HG03196 (cell line): Measurements from ENCODE around the gene GPC4.

Experiments
- ATAC-seq: cut with Tn5 transposase; IDR thresholded peaks from one replicate; pipeline ENCODE4 v1.9.1; 2021; ENCODE audit not compliant: unreplicated experiment

The GPC4 gene

GRCh38 chrX:133415276-133416105, at the start of gene GPC4:
Gene GPC4, minus strand, starts transcription at chrX:133415489. Its CDS starts 524 bp downstream, at chrX:133414965.
- ATAC-seq: no peak

GRCh38 chrX:133461231-133461630, 45.9 kb upstream of the GPC4 start:
- no peak for ATAC-seq

GRCh38 chrX:133454924-133455323, 39.6 kb upstream of the GPC4 start:
- no peak for ATAC-seq

GRCh38 chrX:133454491-133454914, 39.2 kb upstream of the GPC4 start:
- ATAC-seq: no peak

- no peak for ATAC-seq
Observed at GRCh38 chrX:133448512-133449076, 33.3 kb upstream of the GPC4 start.

GRCh38 chrX:133444952-133445831, 29.9 kb upstream of the GPC4 start:
- no peak for ATAC-seq

DNA sequence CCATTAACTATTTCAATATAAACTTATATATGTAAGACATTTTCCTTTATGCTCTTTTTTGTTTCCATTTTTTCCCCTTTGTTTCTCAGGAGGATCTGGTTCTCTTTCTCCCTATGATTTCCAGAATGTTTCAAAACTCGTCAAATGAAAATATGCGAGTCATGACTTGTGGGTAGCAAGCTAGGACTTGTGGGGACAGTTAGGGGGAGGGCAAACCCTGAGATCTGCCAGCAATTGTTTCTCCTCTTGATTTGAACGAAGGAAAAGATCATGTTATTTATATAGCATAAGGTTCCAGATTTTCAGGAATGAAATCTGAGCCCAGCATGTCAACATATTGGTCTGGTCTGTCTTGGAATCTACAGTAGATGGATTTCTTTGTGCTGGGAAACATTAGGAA, 28.9 kb upstream of the GPC4 start:
- ATAC-seq: no peak

- ATAC-seq: no peak
Observed at GRCh38 chrX:133440797-133441163, 25.5 kb upstream of the GPC4 start.

DNA sequence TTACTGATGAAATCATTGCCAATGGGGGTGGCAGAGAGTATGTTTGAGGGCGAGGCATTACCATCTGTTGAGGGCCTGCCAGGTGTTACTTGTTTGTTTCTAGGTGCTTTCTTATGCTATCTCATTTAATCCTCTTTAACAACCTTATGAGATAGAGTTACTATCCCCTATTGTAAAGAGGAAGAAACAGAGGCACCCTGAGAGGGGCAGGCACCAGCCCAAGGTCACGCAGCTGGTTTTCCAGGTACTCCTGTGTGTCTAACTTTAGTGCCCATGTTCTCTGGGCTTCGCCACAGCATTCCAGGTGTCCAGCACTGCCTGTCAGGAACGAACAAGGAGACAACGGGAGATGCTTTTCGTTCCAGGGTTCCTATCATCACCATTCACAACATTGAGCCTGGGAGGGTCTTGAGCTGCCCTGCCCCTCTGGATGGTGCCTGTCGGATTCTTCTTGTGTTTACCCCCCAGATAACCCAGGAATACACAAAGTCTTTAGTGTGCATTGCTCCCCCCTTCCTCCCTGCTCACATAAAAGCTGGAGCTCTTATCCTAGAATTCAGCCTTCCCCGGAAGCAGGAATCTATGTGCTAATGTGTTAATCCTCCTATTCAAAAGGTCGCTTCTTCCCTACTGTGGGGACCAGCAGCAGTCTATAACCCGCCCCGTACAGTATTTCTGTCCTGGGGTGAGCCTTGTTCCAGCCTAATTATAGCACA, 24.9 kb upstream of the GPC4 start:
- ATAC-seq: no peak

DNA sequence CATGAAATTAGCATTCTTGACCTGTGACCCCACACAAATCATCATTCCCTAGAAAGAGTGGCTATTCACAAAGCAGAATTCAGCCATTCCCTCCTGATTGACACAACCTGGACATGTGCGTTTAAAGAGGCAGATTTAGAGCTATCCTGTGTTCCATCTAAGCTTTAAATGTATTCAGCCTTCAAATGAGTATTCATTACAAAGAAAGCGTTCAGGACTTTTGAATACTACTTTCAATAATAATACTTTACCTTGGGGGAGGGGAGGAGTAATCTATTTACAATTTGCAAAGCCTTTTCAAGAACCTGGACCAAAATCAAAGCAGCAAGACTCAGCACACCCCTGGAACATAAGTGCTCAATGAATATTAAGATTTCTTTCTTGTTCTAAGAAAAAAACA, 22.5 kb upstream of the GPC4 start:
- no peak for ATAC-seq

- no peak for ATAC-seq
Observed at GRCh38 chrX:133437356-133437755, 22.1 kb upstream of the GPC4 start.

DNA sequence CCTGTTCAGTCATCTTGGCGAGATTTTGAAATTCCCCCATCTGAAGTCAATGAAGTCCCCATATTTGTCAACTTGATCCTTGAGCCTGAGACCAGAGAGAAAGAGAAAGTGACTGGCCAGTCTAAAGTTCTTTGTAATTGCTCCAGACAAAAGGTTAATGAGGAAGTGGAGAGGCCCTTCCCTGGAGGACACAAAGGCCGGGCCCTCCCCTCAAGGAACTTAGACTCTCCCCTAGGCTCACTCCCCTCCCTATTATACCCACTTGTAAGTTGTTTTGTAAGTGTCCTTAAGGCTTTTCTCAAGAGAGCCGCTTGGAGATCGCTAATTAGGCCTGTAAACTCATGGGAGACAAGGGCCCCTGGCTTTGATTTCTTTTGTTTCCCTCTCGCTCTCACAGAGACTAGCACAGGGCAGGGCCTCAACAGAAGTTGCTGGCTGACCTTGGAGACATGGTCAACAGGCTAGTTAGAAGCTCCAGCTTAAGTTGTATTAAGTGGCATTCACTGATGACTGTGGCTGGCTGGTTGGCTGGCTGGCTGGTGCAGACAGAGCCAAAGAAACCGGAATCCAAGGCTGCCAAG, 20.3 kb upstream of the GPC4 start:
- ATAC-seq: no peak

- ATAC-seq: no peak
Observed at GRCh38 chrX:133434197-133434820, 19.0 kb upstream of the GPC4 start.

GRCh38 chrX:133419911-133420310, 4.6 kb upstream of the GPC4 start:
- ATAC-seq: no peak

DNA sequence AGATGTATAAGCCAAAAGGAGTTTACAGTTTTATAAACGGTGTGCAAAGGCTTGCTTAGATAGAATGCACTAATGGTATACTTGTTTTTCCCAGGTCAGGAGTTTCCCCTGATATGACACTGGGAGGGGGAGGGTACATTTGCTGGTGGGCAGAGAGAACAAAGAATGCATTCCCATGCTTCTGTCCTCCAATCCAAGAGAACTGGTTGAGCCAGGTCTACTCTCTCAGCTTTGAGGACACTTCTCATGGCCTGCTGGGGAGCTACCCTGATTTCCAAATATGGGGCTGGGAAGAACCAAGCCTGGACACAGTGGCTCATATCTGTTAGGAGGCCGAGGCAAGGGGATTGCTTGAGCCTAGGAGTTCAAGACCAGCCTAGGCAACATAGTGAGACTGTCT, 3.3 kb upstream of the GPC4 start:
- no peak for ATAC-seq

DNA sequence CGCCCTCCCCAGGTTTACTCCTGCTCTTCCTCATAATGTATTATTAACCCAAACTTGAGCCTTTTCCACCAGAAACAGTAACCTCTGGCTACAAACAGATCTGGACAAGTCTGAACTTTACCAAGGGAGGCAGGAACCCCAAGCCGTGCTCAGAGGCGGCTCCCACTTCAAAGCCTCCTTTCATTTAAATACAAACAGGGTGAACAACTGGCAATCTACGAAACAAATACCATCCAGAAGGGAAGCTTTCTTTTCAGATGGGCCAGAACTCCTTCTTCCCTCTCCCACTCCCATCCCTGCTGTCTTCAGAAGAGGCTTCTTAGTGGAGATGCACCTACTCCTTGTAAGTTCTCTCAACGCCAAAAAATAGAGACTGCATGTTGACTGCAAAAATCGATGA, 2.1 kb upstream of the GPC4 start:
- ATAC-seq: no peak

DNA sequence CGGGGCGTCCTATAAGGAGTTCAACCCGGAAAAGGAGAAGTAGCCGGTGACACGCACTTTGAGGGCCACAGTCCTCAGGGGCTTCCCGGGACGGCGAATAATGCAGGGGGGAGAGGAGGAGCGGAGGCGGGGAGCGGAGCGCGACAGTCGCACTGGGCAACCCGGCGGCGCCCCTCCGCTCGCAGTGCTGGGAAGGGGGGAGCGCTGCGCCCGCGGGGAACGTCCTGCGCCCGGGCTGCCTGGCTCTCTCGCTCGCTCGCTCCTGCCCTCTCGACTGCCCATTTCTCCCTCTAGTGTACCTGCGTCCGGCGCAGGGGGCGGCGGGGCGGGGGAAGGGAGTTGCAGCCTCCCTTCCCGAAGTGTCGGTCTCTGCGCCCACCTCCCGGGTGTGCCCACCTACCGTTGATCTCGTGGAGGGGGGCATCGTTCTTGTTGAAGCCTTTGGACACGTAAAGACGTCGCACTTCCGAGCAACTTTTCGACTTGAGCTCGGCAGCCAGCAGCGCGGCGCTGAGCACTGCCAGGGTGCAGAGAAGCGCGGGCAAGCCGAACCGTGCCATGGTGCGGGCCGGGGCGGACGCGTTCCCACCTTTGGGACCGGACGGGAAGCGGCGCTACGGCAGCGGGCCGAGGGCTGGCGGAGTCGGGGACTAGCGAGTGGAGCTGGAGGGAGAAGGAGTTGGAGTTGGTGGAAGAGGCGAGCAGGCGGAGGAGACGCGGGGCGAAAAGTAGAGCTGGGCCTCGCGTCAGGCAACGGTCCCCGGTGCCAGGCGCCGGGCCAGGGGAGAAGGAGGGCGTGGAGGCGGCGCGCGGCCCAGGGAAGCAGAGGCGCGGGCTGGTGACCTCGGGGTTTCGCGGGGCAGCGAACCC, 648 bp downstream of the GPC4 start:
- ATAC-seq: no peak

- no peak for ATAC-seq
Observed at GRCh38 chrX:133413218-133413925, 1.9 kb downstream of the GPC4 start.

- ATAC-seq: no peak
Observed at GRCh38 chrX:133412665-133413064, 2.6 kb downstream of the GPC4 start.
